ENCODE results near the gene ZMYM4.
A peak's percentile ranks its signal among the peaks of the same experiment; 100 is the strongest.

The ZMYM4 gene

GRCh38 chr1:35408925-35409324 is 140.4 kb downstream of the ZMYM4 start:
- FAIRE-seq = no peak

GRCh38 chr1:35426097-35426586 is 157.6 kb downstream of the ZMYM4 start:
- FAIRE-seq = no peak

- FAIRE-seq = no peak
Measured at GRCh38 chr1:35428360-35428759, 159.9 kb downstream of the ZMYM4 start.

GRCh38 chr1:35430762-35431161 is 162.3 kb downstream of the ZMYM4 start:
- no peak for FAIRE-seq

GRCh38 chr1:35431173-35431599 is 162.7 kb downstream of the ZMYM4 start:
- FAIRE-seq = no peak

GRCh38 chr1:35432231-35432630 is 163.7 kb downstream of the ZMYM4 start:
- no peak for FAIRE-seq

GRCh38 chr1:35433714-35434113 is 165.2 kb downstream of the ZMYM4 start:
- FAIRE-seq = no peak

GRCh38 chr1:35434703-35435102 is 166.2 kb downstream of the ZMYM4 start:
- no peak for FAIRE-seq

- FAIRE-seq = no peak
Measured at GRCh38 chr1:35436078-35436477, 167.6 kb downstream of the ZMYM4 start.

GRCh38 chr1:35437200-35437599 is 168.7 kb downstream of the ZMYM4 start:
- no peak for FAIRE-seq

GRCh38 chr1:35439626-35440025 is 171.1 kb downstream of the ZMYM4 start:
- no peak for FAIRE-seq

- no peak for FAIRE-seq
Measured at GRCh38 chr1:35441926-35442579, 173.5 kb downstream of the ZMYM4 start.

- FAIRE-seq = no peak
Measured at GRCh38 chr1:35442734-35443133, 174.2 kb downstream of the ZMYM4 start.

- no peak for FAIRE-seq
Measured at GRCh38 chr1:35443768-35444518, 175.4 kb downstream of the ZMYM4 start.

GRCh38 chr1:35444519-35444774 is 175.9 kb downstream of the ZMYM4 start:
- FAIRE-seq = no peak

- FAIRE-seq = no peak
Measured at GRCh38 chr1:35447278-35447677, 178.8 kb downstream of the ZMYM4 start.

- FAIRE-seq = no peak
Measured at GRCh38 chr1:35448344-35448801, 179.9 kb downstream of the ZMYM4 start.

GRCh38 chr1:35449334-35450008 is 181.0 kb downstream of the ZMYM4 start:
- no peak for FAIRE-seq

- FAIRE-seq = no peak
Measured at GRCh38 chr1:35451125-35451528, 182.6 kb downstream of the ZMYM4 start.

GRCh38 chr1:35452106-35452774 is 183.7 kb downstream of the ZMYM4 start:
- FAIRE-seq = peak; percentile 94

GRCh38 chr1:35453031-35453430 is 184.5 kb downstream of the ZMYM4 start:
- no peak for FAIRE-seq

- FAIRE-seq = no peak
Measured at GRCh38 chr1:35454176-35454575, 185.7 kb downstream of the ZMYM4 start.

- no peak for FAIRE-seq
Measured at GRCh38 chr1:35454616-35455015, 186.1 kb downstream of the ZMYM4 start.
